Activated CD4-positive, alpha-beta T cell treated with anti-CD3 and anti-CD28 coated beads for 1 hour (primary cell): ENCODE results near the gene PKD2.
"Not testable (repeated sequence)": the region's sequence is repeated elsewhere in the genome, so short reads cannot be mapped to it uniquely, and the experiment has no call there.

Experiments
- DNase-seq: peaks from one replicate; pipeline ENCODE4 v3.0.0-alpha.2; 2020

PKD2 gene

DNA sequence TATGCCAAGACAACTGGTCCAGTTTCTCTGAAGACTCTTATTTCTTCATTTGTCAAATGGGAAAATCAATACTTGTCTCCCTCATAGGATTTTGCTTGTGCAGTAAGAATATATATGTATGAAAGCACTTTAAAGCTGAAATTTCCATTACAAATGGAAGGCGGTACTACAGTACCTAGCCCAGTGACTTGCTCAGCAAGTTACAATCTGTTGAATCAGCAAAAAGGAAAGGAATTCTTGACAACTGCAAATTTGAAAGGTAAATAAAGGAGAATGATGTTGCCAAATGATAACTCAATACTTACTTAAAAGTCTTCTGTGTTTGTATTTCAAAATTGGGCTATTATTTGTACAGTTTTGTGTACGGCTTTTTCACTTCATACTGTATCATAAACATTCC lies 71.1 kb downstream of the PKD2 start:
- DNase-seq: no peak

DNA sequence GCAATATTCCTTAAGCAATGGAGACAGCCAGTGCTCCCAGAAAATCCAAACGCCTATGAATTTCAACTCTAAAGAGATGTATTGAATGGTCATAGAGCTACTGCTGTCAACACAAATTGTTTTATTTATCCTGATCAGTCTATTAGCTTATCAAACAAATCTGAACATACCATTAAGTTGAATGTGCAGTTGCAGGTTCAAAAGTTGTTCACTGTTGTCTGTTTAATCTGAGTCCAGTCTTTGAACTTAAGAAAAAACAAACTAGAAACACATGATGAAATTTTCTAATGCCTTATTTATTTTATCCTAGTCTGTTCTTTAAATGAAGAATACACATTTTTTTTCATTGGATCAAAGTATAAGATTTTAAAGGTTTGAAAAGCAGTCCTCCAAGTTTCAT lies 73.2 kb downstream of the PKD2 start:
- no peak for DNase-seq

DNA sequence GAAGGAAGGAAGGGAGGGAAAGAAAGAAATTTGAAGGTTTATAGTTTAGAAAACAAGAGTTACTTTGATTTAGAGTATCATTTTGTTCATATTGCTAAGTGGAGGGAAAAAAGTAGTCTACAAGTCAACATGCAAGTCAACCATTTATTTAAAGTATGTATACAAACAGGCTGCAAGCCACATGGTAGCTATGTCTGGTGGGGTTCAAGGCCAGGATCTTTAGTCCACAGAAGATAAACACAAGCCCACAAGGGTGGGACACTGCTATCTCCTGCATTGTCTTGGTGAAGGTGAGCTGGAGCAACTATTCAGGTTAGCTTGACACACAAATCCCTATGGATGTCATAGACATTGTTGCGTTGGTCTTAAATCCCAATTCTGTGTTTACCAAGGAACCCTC lies 79.6 kb downstream of the PKD2 start:
- no peak for DNase-seq

DNA sequence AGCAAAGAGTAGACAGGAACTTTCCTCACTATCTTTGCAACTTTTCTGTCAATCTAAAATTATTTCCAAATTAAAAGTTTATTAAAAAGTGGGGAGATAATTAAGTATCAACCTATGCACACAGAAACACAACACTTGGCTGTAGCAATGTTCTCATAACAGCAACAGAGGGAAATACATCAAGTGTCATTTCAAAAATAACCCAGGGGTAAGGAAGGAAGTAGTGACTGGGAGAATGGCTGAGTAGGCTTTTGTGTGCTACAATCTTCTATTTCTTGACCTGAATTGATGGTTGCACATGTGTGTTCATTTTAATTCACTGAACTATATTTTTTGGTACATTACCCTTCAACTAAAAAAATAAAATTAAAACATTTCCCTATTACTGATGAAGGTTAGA lies 83.5 kb downstream of the PKD2 start:
- no peak for DNase-seq

DNA sequence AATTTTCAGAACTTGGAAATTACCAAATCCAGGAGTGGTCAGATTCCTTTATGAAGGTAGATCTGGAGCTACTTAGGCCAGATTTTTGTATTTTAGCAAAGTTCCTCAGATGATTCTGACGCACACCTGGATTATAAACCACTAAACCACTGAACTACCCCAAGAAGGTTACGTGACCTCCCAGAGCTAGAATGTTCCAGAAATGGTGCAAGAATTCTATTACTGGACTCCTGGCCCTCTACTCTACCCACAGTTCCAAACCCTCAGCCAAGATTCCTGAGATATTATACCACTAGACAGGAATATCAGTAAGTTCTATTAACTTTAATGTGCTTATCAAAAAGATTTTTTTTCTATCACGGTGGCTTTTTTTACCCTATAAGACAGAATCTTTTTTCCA lies 83.9 kb downstream of the PKD2 start:
- DNase-seq: no peak

DNA sequence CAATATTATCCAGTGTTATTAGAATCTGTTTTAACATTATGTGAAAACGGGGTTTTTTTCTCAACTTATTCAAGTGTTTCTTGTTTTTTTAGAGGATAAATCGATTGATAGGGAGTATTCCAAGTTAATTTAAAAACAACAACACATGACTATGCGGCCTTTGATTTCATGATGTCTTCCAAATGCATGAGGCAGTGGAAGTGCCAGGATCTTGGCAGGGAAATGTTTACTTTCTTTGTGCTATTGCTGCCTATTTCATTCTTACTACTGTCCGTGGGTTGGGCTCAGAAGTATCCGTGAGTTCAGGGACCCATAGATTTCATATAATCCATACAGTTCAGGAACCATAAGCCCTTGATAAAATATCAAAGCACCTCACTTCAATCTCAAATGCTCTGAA lies 86.4 kb downstream of the PKD2 start:
- no peak for DNase-seq

DNA sequence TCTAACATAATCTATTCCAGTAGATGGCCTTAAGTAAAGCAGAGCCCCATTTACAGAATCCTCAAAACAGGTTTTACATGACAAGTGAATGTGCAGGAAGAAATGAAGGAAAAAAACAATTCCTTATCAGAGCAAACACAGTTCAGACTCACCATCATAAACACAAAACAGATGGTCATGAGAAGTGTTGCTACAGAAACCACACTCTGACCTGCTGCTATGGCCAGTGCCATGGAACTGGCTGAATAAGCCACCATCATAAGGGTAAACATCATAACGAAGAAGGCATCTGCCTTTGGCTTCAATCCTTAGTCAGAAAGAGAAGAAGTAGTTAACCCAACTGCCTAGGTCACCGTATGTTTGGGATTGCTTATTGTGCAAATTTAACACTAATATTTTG lies 89.9 kb downstream of the PKD2 start:
- DNase-seq: no peak

DNA sequence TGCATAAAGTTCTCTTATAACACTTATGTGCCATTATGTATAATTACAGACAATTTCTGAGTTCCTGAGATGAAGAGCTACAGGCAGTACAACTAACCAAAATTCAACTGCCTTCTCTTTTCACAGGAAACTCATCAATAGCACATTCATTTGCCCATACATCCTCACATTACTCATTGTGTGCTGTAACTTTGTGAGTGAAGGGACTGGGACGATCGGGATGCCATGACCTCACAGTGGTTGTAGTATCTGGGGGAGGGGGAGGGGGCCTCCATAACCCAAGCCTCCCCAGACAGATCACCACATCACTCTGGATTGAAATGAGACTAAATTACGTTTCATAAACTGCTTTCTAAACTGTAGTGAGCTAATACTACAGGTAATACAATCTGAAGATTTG lies 90.3 kb downstream of the PKD2 start:
- DNase-seq: no peak

DNA sequence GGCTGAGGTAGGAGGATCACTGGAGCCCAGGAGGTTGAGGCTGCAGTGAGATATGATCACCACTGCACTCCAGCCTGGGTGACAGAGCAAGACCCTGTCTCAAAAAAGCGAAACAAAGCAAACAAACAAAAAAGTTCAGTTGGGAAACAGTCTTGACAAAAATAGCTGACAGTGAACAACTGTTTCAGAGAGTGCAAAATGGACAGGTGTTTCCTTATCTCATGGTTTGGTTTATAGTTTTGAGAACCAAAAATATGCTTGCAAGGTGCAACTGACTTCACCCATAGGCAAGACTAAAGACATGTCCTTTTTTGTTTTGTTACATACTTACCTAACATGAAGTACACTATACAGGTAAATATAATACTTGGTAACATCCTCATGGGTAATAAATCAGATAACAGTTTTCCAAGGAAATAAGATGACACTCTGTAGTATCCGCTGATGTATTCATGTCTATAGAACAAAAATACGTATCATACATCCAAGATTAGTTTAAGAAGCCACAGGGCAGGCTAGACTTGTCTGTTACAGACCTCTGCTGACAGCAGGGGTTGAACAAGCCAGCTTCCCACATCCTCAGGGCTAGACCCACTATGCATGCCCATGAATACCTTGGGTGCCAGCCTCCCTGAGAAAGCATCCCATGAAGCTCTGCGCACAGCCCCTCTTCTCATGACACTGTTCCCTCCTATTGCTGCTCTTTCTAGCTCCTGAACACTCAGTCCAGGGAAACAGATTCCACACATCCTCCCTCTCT lies 91.7 kb downstream of the PKD2 start:
- no peak for DNase-seq

DNA sequence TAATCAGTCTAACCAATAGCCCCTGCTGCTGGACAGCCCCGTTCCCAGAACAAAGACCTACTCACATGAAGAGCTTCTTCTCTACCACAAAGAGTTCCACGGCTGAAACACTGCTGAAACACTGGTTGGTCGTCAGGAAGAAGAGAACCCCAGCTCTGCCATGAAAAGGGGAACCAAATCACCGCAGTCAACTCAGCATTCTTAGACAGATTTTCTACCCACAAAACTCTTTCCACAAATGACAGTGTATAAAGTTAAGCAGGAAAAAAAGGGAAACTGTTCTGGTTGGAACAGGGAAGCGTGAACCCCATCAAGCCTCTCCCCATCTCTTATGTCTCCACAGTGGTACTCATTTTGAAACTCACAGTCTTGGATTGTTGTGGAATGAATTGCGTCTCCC lies 93.7 kb downstream of the PKD2 start:
- no peak for DNase-seq

DNA sequence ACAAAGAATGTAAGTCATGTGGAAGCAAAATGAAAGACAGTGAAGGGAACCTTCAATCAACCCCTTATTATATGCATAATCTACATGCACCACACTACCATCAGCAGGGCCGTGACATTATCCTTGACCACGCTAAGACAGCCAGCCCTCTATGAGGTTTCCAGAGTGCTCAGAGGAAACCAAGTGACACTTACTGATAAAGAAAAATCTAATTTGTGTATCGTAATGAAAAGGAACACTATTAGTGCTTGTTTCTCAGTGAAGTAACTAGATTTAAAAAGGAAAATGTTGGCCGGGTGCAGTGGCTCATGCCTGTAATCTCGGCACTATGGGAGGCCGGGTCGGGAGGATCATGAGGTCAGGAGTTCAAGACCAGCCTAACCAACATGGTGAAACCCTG lies 94.6 kb downstream of the PKD2 start:
- DNase-seq: no peak

DNA sequence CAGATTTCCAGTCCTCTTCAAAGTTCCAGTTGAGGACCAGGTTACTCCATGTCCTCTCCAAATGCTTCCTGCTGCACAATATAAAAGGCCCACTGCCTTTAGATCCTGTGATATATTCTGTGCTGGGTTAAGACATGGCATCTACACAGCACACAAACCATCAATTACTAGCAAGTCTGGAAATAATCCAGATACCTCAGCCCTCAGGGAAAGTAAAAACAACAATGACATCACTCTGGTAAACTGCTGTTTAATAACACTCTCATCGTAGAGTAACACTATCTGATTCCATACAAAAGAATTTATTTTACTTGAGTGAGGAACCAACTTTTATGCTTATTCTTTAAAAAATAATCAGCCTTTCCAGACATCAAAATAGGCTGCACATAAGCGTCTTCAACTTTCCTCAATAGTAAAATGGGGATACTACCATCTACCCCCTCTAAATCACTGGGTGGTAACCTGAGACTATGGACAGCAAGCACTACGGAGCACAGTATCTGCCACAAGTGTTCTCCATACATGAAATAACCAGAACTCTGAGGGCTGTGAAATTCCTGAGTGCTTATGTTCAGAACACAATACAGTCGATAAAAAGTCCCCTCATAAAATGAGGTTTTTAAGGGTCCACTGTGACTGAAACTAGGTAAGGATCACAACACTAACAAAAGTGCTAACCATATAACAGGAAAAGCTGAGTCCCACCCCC lies 97.6 kb downstream of the PKD2 start:
- DNase-seq: no peak

DNA sequence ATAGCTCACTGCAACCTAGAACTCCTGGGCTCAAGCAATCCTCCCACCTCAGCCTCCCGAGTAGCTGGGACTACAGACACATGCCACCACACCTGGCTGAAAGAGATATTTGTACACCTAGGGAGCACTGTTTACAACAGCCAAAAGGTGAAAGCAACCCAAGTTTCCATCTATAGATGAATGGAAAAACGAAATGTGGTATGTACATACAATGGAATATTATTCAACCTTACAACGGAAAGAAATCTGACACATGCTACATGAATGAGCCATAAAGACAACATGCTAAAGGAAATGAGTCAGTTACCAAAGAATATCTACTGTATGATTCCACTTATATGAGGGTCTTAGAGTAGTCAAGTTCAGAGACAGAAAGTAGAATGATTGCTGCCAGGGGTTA lies 98.8 kb downstream of the PKD2 start:
- no peak for DNase-seq

DNA sequence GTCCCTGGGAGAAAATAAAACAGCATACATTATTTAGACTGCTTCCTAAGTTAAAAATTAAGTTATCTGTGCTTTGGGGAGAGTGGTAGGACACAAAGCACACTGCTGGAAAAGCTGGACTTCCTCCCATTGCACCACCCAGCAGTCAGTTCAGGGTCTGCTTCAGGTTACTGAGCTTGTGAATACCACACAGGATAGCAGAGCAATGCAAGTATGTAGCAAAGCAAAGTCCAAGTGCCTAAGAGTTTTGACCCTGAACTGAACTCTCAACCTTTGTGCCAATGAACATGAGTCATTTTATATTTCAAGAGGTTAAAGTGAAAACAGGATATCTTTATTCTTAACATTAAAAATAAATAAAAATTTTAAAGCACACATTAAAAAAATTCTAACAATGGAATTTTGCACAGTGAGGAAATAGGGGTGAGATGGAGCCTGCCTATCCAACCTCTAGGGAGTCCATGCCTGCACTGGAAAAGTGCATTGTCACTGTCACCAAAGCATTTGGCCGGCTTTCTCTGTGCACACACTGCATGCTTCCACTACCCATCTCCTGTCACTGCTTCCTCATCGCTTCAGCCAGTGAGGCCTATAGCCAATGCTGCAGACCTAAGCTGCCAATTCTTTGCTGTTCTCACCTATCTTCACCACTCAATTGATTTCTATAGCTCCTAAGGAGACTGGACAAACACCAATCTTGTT lies 100.1 kb downstream of the PKD2 start:
- no peak for DNase-seq

DNA sequence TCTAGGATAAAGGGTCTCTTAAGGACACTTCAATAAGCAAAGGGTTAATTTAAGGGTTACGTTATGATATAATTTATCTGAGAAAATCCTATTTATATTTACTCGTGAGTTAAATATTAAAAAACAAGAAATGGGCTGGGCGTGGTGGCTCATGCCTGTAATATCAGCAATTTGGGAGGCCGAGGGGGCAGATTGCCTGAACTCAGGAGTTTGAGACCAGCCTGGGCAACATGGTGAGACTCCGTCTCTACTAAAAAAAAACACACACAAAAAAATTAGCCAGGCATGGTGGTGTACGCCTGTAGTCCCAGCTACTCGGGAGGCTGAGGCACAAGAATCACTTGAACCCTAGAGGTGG lies 100.7 kb downstream of the PKD2 start:
- DNase-seq: not testable (repeated sequence)

DNA sequence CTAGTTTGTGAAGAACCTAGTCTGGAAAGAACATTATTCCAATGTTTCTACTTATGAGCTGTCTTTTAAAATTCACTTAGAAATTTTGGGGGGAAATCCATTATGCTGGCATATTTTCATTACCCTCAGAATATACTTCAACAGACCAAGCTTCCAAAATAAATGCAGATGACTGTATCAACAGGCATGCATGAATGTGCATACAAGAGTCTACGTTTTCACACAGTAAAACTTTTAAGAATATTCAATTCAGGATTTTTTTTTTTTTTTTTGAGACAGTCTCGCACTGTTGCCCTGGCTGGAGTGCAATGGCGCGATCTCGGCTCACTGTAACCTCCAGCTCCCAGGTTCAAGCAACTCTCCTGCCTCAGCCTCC lies 101.3 kb downstream of the PKD2 start:
- DNase-seq: no peak

DNA sequence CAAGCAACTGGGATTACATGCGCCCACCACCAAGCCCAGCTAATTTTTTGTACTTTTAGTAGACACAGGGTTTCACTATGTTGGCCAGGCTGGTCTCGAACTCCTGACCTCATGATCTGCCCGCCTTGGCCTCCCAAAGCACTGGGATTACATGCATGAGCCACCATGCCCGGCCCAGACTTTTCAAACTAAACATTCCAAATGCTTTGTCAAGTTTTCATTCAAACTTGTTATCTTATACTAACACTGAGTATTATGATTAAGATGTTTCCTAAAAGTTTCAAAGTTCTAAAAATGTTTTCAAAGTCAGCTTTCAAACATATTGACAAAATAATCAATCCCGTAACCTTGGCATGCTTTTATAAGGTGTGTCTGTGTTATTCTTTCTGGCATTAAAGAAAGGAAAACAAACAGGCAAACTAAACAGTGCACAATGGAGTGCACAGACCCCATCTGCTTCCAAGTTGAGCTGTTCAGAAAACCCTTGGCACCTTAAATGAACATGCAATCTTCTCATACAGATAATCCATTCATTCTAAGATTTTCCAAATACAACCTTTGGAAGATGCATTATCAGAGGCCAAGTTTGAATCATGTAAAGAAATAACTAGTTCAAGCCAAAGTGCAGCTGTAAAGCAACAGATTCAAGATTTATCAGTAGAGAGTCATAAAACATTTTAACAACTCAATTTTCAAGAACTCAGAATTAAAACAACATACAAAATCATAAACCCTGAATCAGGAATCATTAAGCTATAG lies 101.9 kb downstream of the PKD2 start:
- no peak for DNase-seq

DNA sequence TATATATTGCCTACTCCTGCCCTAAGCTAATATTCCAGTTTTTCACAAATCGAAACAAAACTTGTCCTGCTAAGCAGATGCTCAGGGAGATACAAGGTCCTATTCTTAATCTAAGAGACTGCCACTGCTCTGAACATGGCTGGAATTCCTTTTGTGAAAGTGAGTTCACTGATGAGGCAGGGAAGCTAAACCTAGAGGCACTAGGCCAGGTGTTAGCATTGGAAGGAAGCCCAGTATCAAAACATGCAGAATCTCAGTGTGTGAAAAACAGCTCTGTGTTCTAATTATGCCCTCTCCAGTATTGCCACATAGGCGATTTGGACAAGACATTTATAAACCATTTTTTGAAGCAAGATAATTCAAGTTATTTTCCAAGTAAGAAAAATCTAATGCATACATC lies 103.4 kb downstream of the PKD2 start:
- no peak for DNase-seq

DNA sequence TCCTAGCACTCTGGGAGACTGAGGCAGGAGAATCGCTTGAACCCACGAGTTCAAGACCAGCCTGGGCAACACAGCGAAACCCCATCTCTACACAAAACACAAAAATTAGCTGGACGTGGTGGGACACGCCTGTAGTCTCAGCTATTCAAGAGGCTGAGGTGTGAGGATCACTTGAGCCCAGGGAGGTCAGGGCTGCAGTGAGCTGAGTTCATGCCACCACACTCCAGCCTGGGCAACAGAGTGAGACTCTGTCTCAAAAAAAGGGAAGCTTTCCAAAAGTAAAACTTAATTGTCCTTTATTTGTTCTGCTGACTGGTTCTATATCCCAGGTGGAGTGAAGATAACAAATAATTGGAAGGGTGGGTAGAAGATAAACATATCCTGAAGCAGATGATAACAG lies 105.4 kb downstream of the PKD2 start:
- DNase-seq: no peak

DNA sequence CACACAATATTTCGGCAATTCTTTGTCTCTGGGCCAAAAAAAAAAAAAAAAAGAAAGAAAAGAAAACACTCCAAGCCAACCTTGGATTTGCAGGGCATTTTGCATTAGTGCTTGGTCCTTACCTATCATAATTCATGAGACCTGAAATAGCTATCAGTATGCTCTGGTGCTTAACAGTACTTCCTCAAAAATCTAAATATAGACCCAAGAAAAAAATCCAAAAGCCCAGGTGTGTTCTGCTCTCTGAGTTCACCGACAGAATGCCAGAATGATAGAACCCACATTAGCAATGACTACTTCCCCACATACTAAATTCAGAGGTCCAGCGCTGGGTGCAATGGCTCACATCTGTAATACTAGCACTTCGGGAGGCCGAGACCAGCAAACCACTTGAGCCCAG lies 108.2 kb downstream of the PKD2 start:
- no peak for DNase-seq

DNA sequence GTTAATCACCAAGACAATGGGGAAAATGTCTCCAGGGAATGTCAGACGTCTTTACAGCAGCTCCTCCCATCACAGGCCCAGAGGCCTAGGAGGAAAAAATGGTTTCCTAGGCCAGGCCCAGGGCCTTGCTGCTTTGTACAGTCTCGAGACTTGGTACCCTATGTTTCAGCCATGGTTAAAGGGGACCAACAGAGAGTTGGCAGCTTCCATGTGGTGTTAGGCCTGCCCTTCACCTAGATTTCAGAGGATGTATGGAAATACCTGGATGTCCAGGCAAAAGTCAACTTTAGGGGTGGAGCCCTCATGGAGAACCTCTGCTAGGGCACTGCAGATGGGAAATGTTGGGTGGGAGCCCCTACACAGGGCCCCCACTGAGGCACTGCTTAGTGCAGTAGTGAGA lies 112.5 kb downstream of the PKD2 start:
- no peak for DNase-seq

DNA sequence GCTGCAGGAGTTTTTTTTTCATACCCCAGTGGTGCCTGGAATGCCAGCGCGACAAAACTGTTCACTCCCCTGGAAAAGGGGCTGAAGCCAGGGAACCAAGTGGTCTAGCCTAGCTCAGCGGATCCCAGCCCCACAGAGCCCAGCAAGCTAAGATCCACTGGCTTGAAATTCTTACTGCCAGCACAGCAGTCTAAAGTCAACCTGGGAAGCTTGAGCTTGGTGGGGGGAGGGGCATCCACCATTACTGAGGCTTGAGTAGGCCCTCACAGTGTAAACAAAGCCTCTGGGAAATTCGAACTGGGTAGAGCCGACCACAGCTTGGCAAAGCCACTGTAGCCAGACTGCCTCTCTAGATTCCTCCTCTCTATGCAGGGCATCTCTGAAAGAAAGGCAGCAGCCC lies 114.8 kb downstream of the PKD2 start:
- not testable (repeated sequence) for DNase-seq
